ENCODE results near the gene PTBP2.

DNA sequence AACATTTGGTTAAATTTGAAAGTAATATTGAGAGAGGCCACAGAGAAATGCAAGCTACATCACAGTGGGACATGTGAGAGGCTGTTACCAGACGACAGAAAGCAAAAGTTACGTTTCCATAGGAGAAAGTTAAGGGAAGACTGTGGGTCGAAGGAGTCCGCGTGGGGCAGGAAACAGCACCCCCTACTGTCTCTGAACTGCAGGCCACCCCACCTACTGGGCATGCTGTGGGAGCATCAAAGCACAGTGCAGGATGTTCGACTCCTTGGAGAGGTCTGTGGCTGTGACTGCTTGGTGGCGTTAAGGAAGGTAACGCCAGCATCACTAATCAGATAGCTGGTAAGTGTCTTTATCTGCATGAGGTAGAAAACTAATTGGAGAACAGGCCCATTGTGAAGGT is 123.9 kb downstream of the PTBP2 start:
- no peak for TF ChIP-seq POLR2A (IDR thresholded peaks at IDR 0.05)
- TF ChIP-seq, protein P1, sequence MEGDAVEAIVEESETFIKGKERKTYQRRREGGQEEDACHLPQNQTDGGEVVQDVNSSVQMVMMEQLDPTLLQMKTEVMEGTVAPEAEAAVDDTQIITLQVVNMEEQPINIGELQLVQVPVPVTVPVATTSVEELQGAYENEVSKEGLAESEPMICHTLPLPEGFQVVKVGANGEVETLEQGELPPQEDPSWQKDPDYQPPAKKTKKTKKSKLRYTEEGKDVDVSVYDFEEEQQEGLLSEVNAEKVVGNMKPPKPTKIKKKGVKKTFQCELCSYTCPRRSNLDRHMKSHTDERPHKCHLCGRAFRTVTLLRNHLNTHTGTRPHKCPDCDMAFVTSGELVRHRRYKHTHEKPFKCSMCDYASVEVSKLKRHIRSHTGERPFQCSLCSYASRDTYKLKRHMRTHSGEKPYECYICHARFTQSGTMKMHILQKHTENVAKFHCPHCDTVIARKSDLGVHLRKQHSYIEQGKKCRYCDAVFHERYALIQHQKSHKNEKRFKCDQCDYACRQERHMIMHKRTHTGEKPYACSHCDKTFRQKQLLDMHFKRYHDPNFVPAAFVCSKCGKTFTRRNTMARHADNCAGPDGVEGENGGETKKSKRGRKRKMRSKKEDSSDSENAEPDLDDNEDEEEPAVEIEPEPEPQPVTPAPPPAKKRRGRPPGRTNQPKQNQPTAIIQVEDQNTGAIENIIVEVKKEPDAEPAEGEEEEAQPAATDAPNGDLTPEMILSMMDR (IDR thresholded peaks at IDR 0.05), result peak in 5 of 6 experiments; percentile 28 to 51 (median 43)
- TF ChIP-seq EP300 (IDR thresholded peaks at IDR 0.05), result no peak
